ENCODE data around the gene MELK. TPM values are rescaled to one million over a fixed set of nuclear protein-coding genes. Genes with fewer than 3 reads are reported as not detected.

The MELK gene
- total RNA-seq, 6 experiments from 2014 or later, result 0.39 to 5.3 (median 1.6) TPM; not detected in 1

DNA sequence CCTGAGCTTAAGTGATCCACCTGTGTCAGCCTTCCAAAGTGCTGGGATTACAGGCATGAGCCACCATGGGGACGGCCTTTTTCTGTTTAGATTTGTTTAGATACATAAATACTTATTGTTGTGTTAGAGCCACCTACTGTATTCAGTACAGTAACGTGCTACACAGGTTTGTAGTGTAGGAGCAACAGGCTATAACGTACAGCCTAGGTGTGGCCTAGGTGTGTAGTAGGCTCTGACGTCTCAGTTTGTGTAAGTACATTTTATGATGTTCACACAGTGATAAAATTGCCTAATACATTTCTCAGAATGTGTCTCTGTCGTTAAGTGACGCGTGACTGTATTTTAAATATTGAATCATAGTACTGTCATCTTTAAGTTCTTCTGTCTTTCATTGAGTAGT, 84.1 kb downstream of the MELK start:
- no peak for TF ChIP-seq POLR2A (IDR thresholded peaks at IDR 0.05)
- TF ChIP-seq, protein P1, sequence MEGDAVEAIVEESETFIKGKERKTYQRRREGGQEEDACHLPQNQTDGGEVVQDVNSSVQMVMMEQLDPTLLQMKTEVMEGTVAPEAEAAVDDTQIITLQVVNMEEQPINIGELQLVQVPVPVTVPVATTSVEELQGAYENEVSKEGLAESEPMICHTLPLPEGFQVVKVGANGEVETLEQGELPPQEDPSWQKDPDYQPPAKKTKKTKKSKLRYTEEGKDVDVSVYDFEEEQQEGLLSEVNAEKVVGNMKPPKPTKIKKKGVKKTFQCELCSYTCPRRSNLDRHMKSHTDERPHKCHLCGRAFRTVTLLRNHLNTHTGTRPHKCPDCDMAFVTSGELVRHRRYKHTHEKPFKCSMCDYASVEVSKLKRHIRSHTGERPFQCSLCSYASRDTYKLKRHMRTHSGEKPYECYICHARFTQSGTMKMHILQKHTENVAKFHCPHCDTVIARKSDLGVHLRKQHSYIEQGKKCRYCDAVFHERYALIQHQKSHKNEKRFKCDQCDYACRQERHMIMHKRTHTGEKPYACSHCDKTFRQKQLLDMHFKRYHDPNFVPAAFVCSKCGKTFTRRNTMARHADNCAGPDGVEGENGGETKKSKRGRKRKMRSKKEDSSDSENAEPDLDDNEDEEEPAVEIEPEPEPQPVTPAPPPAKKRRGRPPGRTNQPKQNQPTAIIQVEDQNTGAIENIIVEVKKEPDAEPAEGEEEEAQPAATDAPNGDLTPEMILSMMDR (IDR thresholded peaks at IDR 0.05), result no peak
- H3K4me3 ChIP-seq, result no peak overlapping the region
- no peaks in the 10 kb centered on the region for H3K36me3 ChIP-seq
- ATAC-seq (no peak), DNase-seq (no peak)
- no peaks in the 10 kb centered on the region for H3K9me3 ChIP-seq
- no peaks in the 10 kb centered on the region for H3K27me3 ChIP-seq
- intact Hi-C loops (cut with DNase I), result no loop called here
- no peak overlapping the region for H3K27ac ChIP-seq
- no peaks in the 10 kb centered on the region for H3K4me1 ChIP-seq
- WGBS (ENCODE audit: insufficient coverage, low coverage, low lambda C conversion rate, missing lambda C conversion rate), result 87% methylated on average over 5 of the region's 7 CpGs

DNA sequence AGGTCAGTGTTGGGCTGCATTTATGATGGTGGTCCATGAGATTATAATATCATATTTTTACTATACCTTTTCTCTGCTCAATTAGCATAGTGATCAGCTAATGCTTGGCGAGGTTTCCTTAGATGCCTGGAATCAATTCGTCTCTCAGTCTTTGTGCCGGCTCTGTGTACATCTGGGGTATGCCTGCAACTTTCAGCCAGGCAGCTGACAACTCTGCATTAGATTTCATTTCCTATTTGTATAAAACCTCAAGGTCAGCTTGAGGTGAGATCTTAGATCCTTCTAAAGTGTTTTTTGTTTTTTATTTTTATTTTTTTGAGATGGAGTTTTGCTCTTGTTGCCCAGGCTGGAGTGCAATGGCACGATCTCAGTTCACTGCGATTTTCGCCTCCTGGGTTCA, 86.8 kb downstream of the MELK start:
- Histone ChIP-seq H3K36me3 (no peaks in the 10 kb centered on the region), H3K27me3 (no peaks in the 10 kb centered on the region), H3K4me3 (no peak overlapping the region), H3K4me1 (no peaks in the 10 kb centered on the region), H3K27ac (no peak overlapping the region), H3K9me3 (no peaks in the 10 kb centered on the region)
- 91% methylated on average over 4 of the region's 6 CpGs for WGBS (ENCODE audit: insufficient coverage, low coverage, low lambda C conversion rate, missing lambda C conversion rate)
- TF ChIP-seq POLR2A (IDR thresholded peaks at IDR 0.05), result no peak
- TF ChIP-seq, protein P1 (IDR thresholded peaks at IDR 0.05), result no peak
- DNase-seq (no peak), ATAC-seq (no peak)
- intact Hi-C loops (cut with DNase I), result no loop called here

- H3K4me1 ChIP-seq, result no peaks in the 10 kb centered on the region
- H3K27ac ChIP-seq, result no peak overlapping the region
- intact Hi-C loops (cut with DNase I), result no loop called here
- TF ChIP-seq, protein P1 (IDR thresholded peaks at IDR 0.05), result no peak
- no peak for TF ChIP-seq POLR2A (IDR thresholded peaks at IDR 0.05)
- H3K36me3 ChIP-seq, result no peaks in the 10 kb centered on the region
- H3K9me3 ChIP-seq, result no peaks in the 10 kb centered on the region
- 88% methylated on average over 1 of the region's 1 CpG for WGBS (ENCODE audit: insufficient coverage, low coverage, low lambda C conversion rate, missing lambda C conversion rate)
- no peaks in the 10 kb centered on the region for H3K27me3 ChIP-seq
- DNase-seq (no peak), ATAC-seq (no peak)
- H3K4me3 ChIP-seq, result no peak overlapping the region
Observed at GRCh38 chr9:36664806-36665205, 92.1 kb downstream of the MELK start.

- intact Hi-C loops (cut with DNase I), result no loop called here
- ATAC-seq (no peak), DNase-seq (no peak)
- Histone ChIP-seq H3K4me3 (no peak overlapping the region), H3K9me3 (no peaks in the 10 kb centered on the region), H3K4me1 (no peaks in the 10 kb centered on the region), H3K36me3 (no peaks in the 10 kb centered on the region), H3K27me3 (no peaks in the 10 kb centered on the region), H3K27ac (no peak overlapping the region)
- TF ChIP-seq POLR2A (IDR thresholded peaks at IDR 0.05), result no peak
- TF ChIP-seq, protein P1 (IDR thresholded peaks at IDR 0.05), result no peak
- 95% methylated on average over 2 of the region's 2 CpGs for WGBS (ENCODE audit: insufficient coverage, low coverage, low lambda C conversion rate, missing lambda C conversion rate)
Observed at GRCh38 chr9:36665387-36665786, 92.7 kb downstream of the MELK start.

DNA sequence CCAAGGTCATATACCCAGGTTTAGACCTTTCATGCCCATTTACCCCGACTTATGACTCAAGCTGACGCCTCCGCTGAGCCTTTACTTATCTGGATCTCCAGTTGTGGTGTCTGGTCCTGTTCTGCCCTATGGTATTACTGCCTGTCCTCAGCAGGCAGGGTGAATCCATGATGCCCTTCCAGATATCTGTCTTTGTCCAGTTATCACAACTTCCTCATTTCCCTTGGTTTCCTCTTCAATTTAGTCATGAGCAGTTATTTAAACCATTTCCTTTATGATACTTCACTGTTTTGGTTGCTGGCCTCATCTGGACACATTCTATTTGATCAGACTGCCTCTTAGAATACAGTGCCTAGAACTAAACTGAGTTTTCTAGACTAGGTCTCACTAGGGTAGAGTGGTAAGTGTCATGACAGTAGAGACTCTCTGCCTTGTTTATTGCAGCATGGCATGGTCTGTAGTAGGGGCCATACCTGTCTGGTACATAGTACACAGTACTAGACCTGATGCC, 93.3 kb downstream of the MELK start:
- H3K27me3 ChIP-seq, result no peaks in the 10 kb centered on the region
- intact Hi-C loops (cut with DNase I), result no loop called here
- no peaks in the 10 kb centered on the region for H3K36me3 ChIP-seq
- no peak for TF ChIP-seq POLR2A (IDR thresholded peaks at IDR 0.05)
- TF ChIP-seq, protein P1 (IDR thresholded peaks at IDR 0.05), result no peak
- no peak for DNase-seq
- H3K4me3 ChIP-seq, result no peak overlapping the region
- WGBS (ENCODE audit: insufficient coverage, low coverage, low lambda C conversion rate, missing lambda C conversion rate), result 93% methylated on average over 2 of the region's 3 CpGs
- no peaks in the 10 kb centered on the region for H3K9me3 ChIP-seq
- ATAC-seq, result no peak
- no peaks in the 10 kb centered on the region for H3K4me1 ChIP-seq
- H3K27ac ChIP-seq, result no peak overlapping the region
